Measurements from ENCODE around the gene BICRA. TPM values are rescaled to one million over a fixed set of nuclear protein-coding genes. Genes with fewer than 3 reads are reported as not detected.

Gene BICRA
- total and polyA plus RNA-seq, 2 of the 8 experiments (the other 6 are each of a cell fraction or from before 2014, with no cell fraction given) = 1.5 to 29.2 TPM

- TF ChIP-seq CHD7 (IDR thresholded peaks at IDR 0.05; ENCODE audit: insufficient replicate concordance, low read length) = no peak
- no peak for TF ChIP-seq SUZ12 (IDR thresholded peaks at IDR 0.05; ENCODE audit: low read length)
- TF ChIP-seq ASH2L (IDR thresholded peaks at IDR 0.05; ENCODE audit: low read length) = no peak
- TF ChIP-seq JUND (IDR thresholded peaks at IDR 0.05; ENCODE audit: low read length) = no peak
- TF ChIP-seq RAD21 (IDR thresholded peaks at IDR 0.05 in 1 of 2, conservative IDR thresholded peaks at IDR 0.05 in 1 of 2; ENCODE audit: low read depth in 2 of 2, low read length in 2 of 2) = no peak
- no peak for TF ChIP-seq RBBP5 (IDR thresholded peaks at IDR 0.05; ENCODE audit: borderline replicate concordance, low read depth, low read length)
- TF ChIP-seq CREB1 (IDR thresholded peaks at IDR 0.05) = no peak
- no peak for TF ChIP-seq CTBP2 (IDR thresholded peaks at IDR 0.05; ENCODE audit: borderline replicate concordance, insufficient read depth, insufficient read length, low read length)
- no peak for TF ChIP-seq KDM5A (IDR thresholded peaks at IDR 0.05; ENCODE audit: low read length)
- TF ChIP-seq CHD2 (IDR thresholded peaks at IDR 0.05; ENCODE audit: low read length) = no peak
- TF ChIP-seq SP2 (IDR thresholded peaks at IDR 0.05; ENCODE audit: low read length) = no peak
Measured at GRCh38 chr19:47628078-47628771, 19.3 kb downstream of the BICRA start (continued).

Data from H1 (cell line).